Aorta (tissue), 5 donors: Measurements from ENCODE around the gene RNF32. TPM values are rescaled to one million over a fixed set of nuclear protein-coding genes. Genes with fewer than 3 reads are reported as not detected.

Experiments used
- ATAC-seq: fragments of 200-7000 bp; cut with Tn5 transposase; one replicate; pipeline ENCODE4 v1.9.1; 2022; ENCODE audit warnings: moderate library complexity; ENCODE audit not compliant: low FRiP score
- DNase-seq, 2 donors: peaks; one replicate each; pipeline ENCODE4 v3.0.0-alpha.2; 2020
- H3K27ac ChIP-seq, 2 donors: one replicate each; pipeline ENCODE4 v1.5.1; 2013; ENCODE audit warnings: low read length in 2 of 2, mild to moderate bottlenecking in 2 of 2, moderate library complexity in 2 of 2, control low read depth in 1 of 2, inconsistent platforms in 1 of 2, low read depth in 1 of 2
- H3K27me3 ChIP-seq, 2 donors: one replicate each; pipeline ENCODE4 v1.6.1; 2013; ENCODE audit warnings: control low read depth in 1 of 2, low read length in 1 of 2, mild to moderate bottlenecking in 1 of 2, moderate library complexity in 1 of 2; ENCODE audit not compliant: insufficient read depth in 2 of 2, control insufficient read depth in 1 of 2
- H3K36me3 ChIP-seq, 2 donors: one replicate each; pipeline ENCODE4 v1.6.1; 2013; ENCODE audit warnings: control low read depth in 1 of 2, low read length in 1 of 2, mild to moderate bottlenecking in 1 of 2; ENCODE audit not compliant: insufficient read depth in 2 of 2, control insufficient read depth in 1 of 2
- H3K4me1 ChIP-seq, 2 donors: one replicate each; pipeline ENCODE4 v1.6.1; 2013; ENCODE audit warnings: low read length in 2 of 2, control low read depth in 1 of 2, mild to moderate bottlenecking in 1 of 2, moderate library complexity in 1 of 2; ENCODE audit not compliant: insufficient read depth in 2 of 2, control insufficient read depth in 1 of 2
- H3K4me3 ChIP-seq, 2 donors: one replicate each; pipeline ENCODE4 v1.5.1; 2013; ENCODE audit warnings: low read length in 2 of 2, control low read depth in 1 of 2, mild to moderate bottlenecking in 1 of 2
- H3K9me3 ChIP-seq: one replicate; pipeline ENCODE4 v1.6.1; 2013; ENCODE audit warnings: mild to moderate bottlenecking, low read length; ENCODE audit not compliant: control insufficient read depth
- WGBS, 2 donors: extraction: QIAGEN DNeasy Blood & Tissue Kit; methylation state at CpG; one replicate each; pipeline ENCODE4 v1.1.7; 2013; 5-methylcytosine and 5-hydroxymethylcytosine counted together
- intact Hi-C, 2 donors: fragments of 100-400 bp; cut with DNase I; formaldehyde crosslinking; loops; one replicate each; pipeline versions ENCODE4 v1.14.2 to v1.15.0; 2022
- polyA plus RNA-seq, 2 donors: library from polyadenylated mRNA; stranded (reverse); fragments of 200-250 nt; gene quantifications; one replicate each; pipeline ENCODE4 v1.2.3, GENCODE V29; 2013
- total RNA-seq, 2 donors: library from RNA; stranded (reverse); fragmentation: NEBNext Ultra II Directional; extraction: Animal tissue kit (Norgen Biotek cat#: 25700); gene quantifications; one replicate each; pipeline ENCODE4 v1.2.1, GENCODE V29; 2021
- donor health status: healthy with polysubstance abuse.
- donor health status: Bipolar disorder and iron deficiency.
- donor health status: DM: no; HTN: no; CAD: no.
- donor health status: DM: no; HTN: no; CAD: no.
- donor health status: DM: yes; HTN: yes; CAD: no.

RNF32 gene
- total and polyA plus RNA-seq, 4 donors = 0.20 to 0.72 TPM; not detected in 2

- H3K9me3 ChIP-seq = peaks cover 4% of the 10 kb centered on the region
- 78 to 80% methylated on average over 4 of the region's 4 CpGs for WGBS, 2 donors
- H3K4me3 ChIP-seq = no peak overlapping the region
- no peak overlapping the region for H3K27ac ChIP-seq
- ATAC-seq = no peak
- no peaks in the 10 kb centered on the region for H3K36me3 ChIP-seq
- no peaks in the 10 kb centered on the region for H3K27me3 ChIP-seq
- no peaks in the 10 kb centered on the region for H3K4me1 ChIP-seq
- intact Hi-C loops = no loop called here
- DNase-seq = no peak
Observed at GRCh38 chr7:156651474-156651873, 10.9 kb downstream of the RNF32 start.

- WGBS, 2 donors = 93% methylated on average over 8 of the region's 8 CpGs
- ATAC-seq = no peak
- no peak for DNase-seq
- Histone ChIP-seq H3K27ac (no peak overlapping the region), H3K4me3 (no peak overlapping the region), H3K36me3 (no peaks in the 10 kb centered on the region), H3K27me3 (no peaks in the 10 kb centered on the region), H3K4me1 (no peaks in the 10 kb centered on the region), H3K9me3 (peaks cover 4% of the 10 kb centered on the region)
- intact Hi-C loops = no loop called here
Observed at GRCh38 chr7:156652886-156653568, 12.5 kb downstream of the RNF32 start.

GRCh38 chr7:156654511-156655234 lies 14.1 kb downstream of the RNF32 start:
- H3K4me1 ChIP-seq = no peaks in the 10 kb centered on the region
- H3K4me3 ChIP-seq = no peak overlapping the region
- WGBS, 2 donors = 85 to 86% methylated on average over 10 of the region's 10 CpGs
- no peak overlapping the region for H3K27ac ChIP-seq
- peaks cover 4% of the 10 kb centered on the region for H3K9me3 ChIP-seq
- H3K36me3 ChIP-seq = no peaks in the 10 kb centered on the region
- H3K27me3 ChIP-seq = no peaks in the 10 kb centered on the region
- ATAC-seq = no peak
- DNase-seq = no peak
- intact Hi-C loops = no loop called here

GRCh38 chr7:156655251-156655650 lies 14.7 kb downstream of the RNF32 start:
- Histone ChIP-seq H3K27me3 (no peaks in the 10 kb centered on the region), H3K4me3 (no peak overlapping the region), H3K9me3 (peaks cover 4% of the 10 kb centered on the region), H3K4me1 (no peaks in the 10 kb centered on the region), H3K36me3 (no peaks in the 10 kb centered on the region), H3K27ac (no peak overlapping the region)
- ATAC-seq (no peak), DNase-seq (no peak)
- intact Hi-C loops = no loop called here
- 61 to 68% methylated on average over 6 of the region's 6 CpGs for WGBS, 2 donors

GRCh38 chr7:156655983-156656382 lies 15.4 kb downstream of the RNF32 start:
- Histone ChIP-seq H3K36me3 (no peaks in the 10 kb centered on the region), H3K9me3 (peaks cover 4% of the 10 kb centered on the region), H3K27me3 (no peaks in the 10 kb centered on the region), H3K4me3 (no peak overlapping the region), H3K4me1 (no peaks in the 10 kb centered on the region), H3K27ac (no peak overlapping the region)
- ATAC-seq = no peak
- intact Hi-C loops = no loop called here
- 42 to 52% methylated on average over 4 of the region's 4 CpGs for WGBS, 2 donors
- no peak for DNase-seq

GRCh38 chr7:156656598-156656997 lies 16.0 kb downstream of the RNF32 start:
- Histone ChIP-seq H3K27ac (no peak overlapping the region), H3K4me3 (no peak overlapping the region), H3K4me1 (no peaks in the 10 kb centered on the region), H3K9me3 (peaks cover 4% of the 10 kb centered on the region), H3K27me3 (no peaks in the 10 kb centered on the region), H3K36me3 (no peaks in the 10 kb centered on the region)
- WGBS, 2 donors = 32 to 40% methylated on average over 7 of the region's 7 CpGs
- ATAC-seq (no peak), DNase-seq (no peak)
- intact Hi-C loops = no loop called here

- no peaks in the 10 kb centered on the region for H3K36me3 ChIP-seq
- no peaks in the 10 kb centered on the region for H3K4me1 ChIP-seq
- intact Hi-C loops = no loop called here
- H3K4me3 ChIP-seq = no peak overlapping the region
- ATAC-seq (no peak), DNase-seq (no peak)
- no peak overlapping the region for H3K27ac ChIP-seq
- H3K27me3 ChIP-seq = no peaks in the 10 kb centered on the region
- WGBS, 2 donors = 79 to 84% methylated on average over 4 of the region's 4 CpGs
- H3K9me3 ChIP-seq = peaks cover 3% of the 10 kb centered on the region
Observed at GRCh38 chr7:156657681-156658080, 17.1 kb downstream of the RNF32 start.

- H3K9me3 ChIP-seq = no peaks in the 10 kb centered on the region
- intact Hi-C loops = no loop called here
- whole genome bisulfite sequencing, 2 donors = 79 to 88% methylated on average over 6 of the region's 6 CpGs
Observed at GRCh38 chr7:156659203-156659602, 18.6 kb downstream of the RNF32 start.

GRCh38 chr7:156659961-156660360 lies 19.4 kb downstream of the RNF32 start:
- Histone ChIP-seq H3K9me3 (no peaks in the 10 kb centered on the region), H3K36me3 (no peaks in the 10 kb centered on the region), H3K27ac (no peak overlapping the region), H3K4me3 (no peak overlapping the region), H3K27me3 (no peaks in the 10 kb centered on the region), H3K4me1 (no peaks in the 10 kb centered on the region)
- DNase-seq = no peak
- ATAC-seq = no peak
- 62 to 65% methylated on average over 11 of the region's 11 CpGs for WGBS, 2 donors
- intact Hi-C loops = no loop called here

More at GRCh38 chr7:156659203-156659602, 18.6 kb downstream of the RNF32 start:
- DNase-seq (no peak), ATAC-seq (no peak)
- Histone ChIP-seq H3K27me3 (no peaks in the 10 kb centered on the region), H3K4me1 (no peaks in the 10 kb centered on the region), H3K27ac (no peak overlapping the region), H3K4me3 (no peak overlapping the region), H3K36me3 (no peaks in the 10 kb centered on the region)
